Lung (tissue), 12 donors: ENCODE measurements around the gene OGFOD3. TPM values are rescaled to one million over a fixed set of nuclear protein-coding genes. Genes with fewer than 3 reads are reported as not detected.

Source experiments
- ATAC-seq: fragments of 200-7000 bp; cut with Tn5 transposase; one replicate; pipeline ENCODE4 v1.9.1; 2020; ENCODE audit warnings: moderate number of reproducible peaks; ENCODE audit not compliant: insufficient read depth, low FRiP score
- DNase-seq, 3 donors: peaks; one replicate each; pipeline ENCODE4 v3.0.0-alpha.2; 2013 to 2017
- H3K27ac ChIP-seq, 2 donors: one replicate each; pipeline ENCODE4 v1.5.1; 2013; ENCODE audit warnings: mild to moderate bottlenecking in 2 of 2, moderate library complexity in 2 of 2, control low read depth in 1 of 2, inconsistent platforms in 1 of 2, low read depth in 1 of 2, low read length in 1 of 2
- H3K27me3 ChIP-seq, 3 donors: one replicate each; pipeline ENCODE4 v1.5.1; 2013; ENCODE audit warnings: low read length in 2 of 3; ENCODE audit not compliant: control insufficient read depth in 3 of 3, insufficient read depth in 3 of 3
- H3K36me3 ChIP-seq, 4 donors: one replicate each; pipeline ENCODE4 v1.5.1; 2013; ENCODE audit warnings: low read length in 4 of 4, mild to moderate bottlenecking in 1 of 4, moderate library complexity in 1 of 4; ENCODE audit not compliant: control insufficient read depth in 4 of 4, insufficient read depth in 4 of 4
- H3K4me1 ChIP-seq, 5 donors: one replicate each; pipeline ENCODE4 v1.5.1; 2013; ENCODE audit warnings: low read length in 5 of 5, mild to moderate bottlenecking in 2 of 5, moderate library complexity in 1 of 5; ENCODE audit not compliant: control insufficient read depth in 5 of 5, insufficient read depth in 5 of 5
- H3K4me3 ChIP-seq: one replicate; pipeline ENCODE4 v1.5.1; 2013; ENCODE audit warnings: mild to moderate bottlenecking, control low read depth, moderate library complexity
- H3K9ac ChIP-seq, 2 donors: one replicate each; pipeline ENCODE4 v1.5.1; 2013; ENCODE audit warnings: low read length in 2 of 2, control low read depth in 1 of 2; ENCODE audit not compliant: insufficient read depth in 1 of 2
- H3K9me3 ChIP-seq, 4 donors: one replicate each; pipeline ENCODE4 v1.5.1; 2013; ENCODE audit warnings: low read length in 3 of 4, mild to moderate bottlenecking in 1 of 4, moderate library complexity in 1 of 4; ENCODE audit not compliant: control insufficient read depth in 4 of 4, insufficient read depth in 3 of 4
- CTCF ChIP-seq: IDR thresholded peaks from 2 replicates; pipeline ENCODE4 v1.5.1; 2012; ENCODE audit warnings: mild to moderate bottlenecking; ENCODE audit errors: control extremely low read depth, extremely low read depth
- WGBS, 2 donors: extraction: QIAGEN DNeasy Blood & Tissue Kit; methylation state at CpG; one replicate each; pipeline ENCODE4 v1.1.7; 2013; 5-methylcytosine and 5-hydroxymethylcytosine counted together
- polyA plus RNA-seq, 2 donors: library from polyadenylated mRNA; stranded (reverse); fragments of 200-250 nt; gene quantifications; one replicate each; pipeline ENCODE4 v1.2.1, GENCODE V29; 2013
- total RNA-seq, 2 donors: library from RNA; depleted of rRNA in 1 of 2; stranded (reverse); fragments of >200 nt in 1 of 2; gene quantifications; one replicate each; pipeline ENCODE4 v1.2.1, GENCODE V29; 2014 to 2021
- donor health status: control.
- donor health status: control.
- donor health status: Bipolar disorder and iron deficiency.
- donor health status: healthy.
- donor health status: DM: yes; HTN: yes; CAD: no.

Gene OGFOD3
- total and polyA plus RNA-seq, 4 donors: 20.6 to 41.6 (median 29.8) TPM

GRCh38 chr17:82428546-82428945 is 10.2 kb upstream of the OGFOD3 start:
- no peak overlapping the region for H3K27ac ChIP-seq
- TF ChIP-seq CTCF: no peak
- no peaks in the 10 kb centered on the region for H3K4me1 ChIP-seq
- no peak for DNase-seq
- no peak overlapping the region for H3K9ac ChIP-seq
- H3K4me3 ChIP-seq: no peak overlapping the region
- H3K36me3 ChIP-seq: peaks cover 0 to 6% (median 0%) of the 10 kb centered on the region in 4 donors
- no peaks in the 10 kb centered on the region for H3K27me3 ChIP-seq
- H3K9me3 ChIP-seq: no peaks in the 10 kb centered on the region
- no peak for ATAC-seq
- WGBS, 2 donors: 94 to 98% methylated on average over 3 of the region's 3 CpGs

- peaks cover 0 to 3% (median 0%) of the 10 kb centered on the region in 4 donors for H3K9me3 ChIP-seq
- WGBS, 2 donors: 97 to 100% methylated on average over 2 of the region's 2 CpGs
- no peak overlapping the region for H3K4me3 ChIP-seq
- H3K27ac ChIP-seq: no peak overlapping the region
- DNase-seq (no peak), ATAC-seq (no peak)
- peaks cover 0 to 14% (median 3%) of the 10 kb centered on the region in 4 donors for H3K36me3 ChIP-seq
- no peak for TF ChIP-seq CTCF
- peaks cover 0 to 3% (median 0%) of the 10 kb centered on the region in 5 donors for H3K4me1 ChIP-seq
- H3K9ac ChIP-seq: no peak overlapping the region
- H3K27me3 ChIP-seq: no peaks in the 10 kb centered on the region
Measured at GRCh38 chr17:82424863-82425159, 6.4 kb upstream of the OGFOD3 start.

- Histone ChIP-seq H3K4me1 (peaks cover 0 to 5% (median 0%) of the 10 kb centered on the region in 5 donors), H3K9me3 (peaks cover 0 to 3% (median 0%) of the 10 kb centered on the region in 4 donors), H3K4me3 (no peak overlapping the region), H3K36me3 (peaks cover 0 to 14% (median 3%) of the 10 kb centered on the region in 4 donors), H3K9ac (no peak overlapping the region), H3K27ac (no peak overlapping the region), H3K27me3 (no peaks in the 10 kb centered on the region)
- DNase-seq (peak in 2 of 3 donors; percentile 30 to 38), ATAC-seq (no peak)
- 85 to 87% methylated on average over 25 of the region's 25 CpGs for WGBS, 2 donors
- no peak for TF ChIP-seq CTCF
Measured at GRCh38 chr17:82424001-82424862, 5.8 kb upstream of the OGFOD3 start.
